K562 (cell line): Measurements from ENCODE around the gene RNASEH2C. TPM values are rescaled to one million over a fixed set of nuclear protein-coding genes. Genes with fewer than 3 reads are reported as not detected.
"Not testable (repeated sequence)": the region's sequence is repeated elsewhere in the genome, so short reads cannot be mapped to it uniquely, and the experiment has no call there.

ENCODE experiments used
- ATF1 ChIP-seq, 2 experiments: fragments of 450-650 bp in 1 of 2; IDR thresholded peaks; 2 replicates each; pipeline ENCODE4 v1.6.1; 2016; ENCODE audit warnings: missing compliant biosample characterization in 1 of 2, missing genetic modification characterization in 1 of 2
- ATF7 ChIP-seq: fragments of 450-650 bp; IDR thresholded peaks from 2 replicates; pipeline ENCODE4 v1.7.1; 2014; ENCODE audit warnings: mild to moderate bottlenecking, moderate library complexity
- CXXC5 ChIP-seq: fragments of 250-450 bp; sonication (Bioruptor Pico); IDR thresholded peaks from 2 replicates; pipeline ENCODE4 v1.8.0; 2022; ENCODE audit warnings: inconsistent platforms, mild to moderate bottlenecking, moderate library complexity
- L3MBTL2 ChIP-seq: fragments of 450-650 bp; IDR thresholded peaks from 2 replicates; pipeline ENCODE4 v1.6.1; 2016; ENCODE audit warnings: mild to moderate bottlenecking, moderate library complexity
- MGA ChIP-seq: fragments of 450-650 bp; IDR thresholded peaks from 2 replicates; pipeline ENCODE4 v1.6.1; 2016; ENCODE audit warnings: mild to moderate bottlenecking, moderate library complexity
- RFX1 ChIP-seq: fragments of 450-650 bp; IDR thresholded peaks from 2 replicates; pipeline ENCODE4 v1.6.1; 2016; ENCODE audit warnings: mild to moderate bottlenecking, moderate library complexity
- SMAD4 ChIP-seq: fragments of 250-450 bp; sonication (Bioruptor Pico); conservative IDR thresholded peaks from 2 replicates; pipeline ENCODE4 v1.8.0; 2021; ENCODE audit warnings: inconsistent platforms, mild to moderate bottlenecking, moderate library complexity
- STAG1 ChIP-seq: sonication (generic); formaldehyde crosslinking; IDR thresholded peaks from 2 replicates; pipeline ENCODE4 v1.5.0; 2020; ENCODE audit warnings: missing genetic modification reagents, borderline replicate concordance
- polyA plus RNA-seq, 8 experiments: library from polyadenylated mRNA; depleted of rRNA in 4 of 8; stranded (reverse) in 5 of 8; unstranded in 3 of 8; fragments of >200 nt; fragmentation: Nextera tagmentation in 2 of 8; fragmentation: Illumina TruSeq in 1 of 8; extraction: Ambion mirVana in 2 of 8; extraction: Trizol in 1 of 8; gene quantifications; 2 replicates each; pipeline versions ENCODE4 v1.2.1 to v1.2.3, GENCODE V29; 2011 to 2014; ENCODE audit warnings: inconsistent platforms in 1 of 8, missing spikeins in 1 of 8
- total RNA-seq, 7 experiments: library from RNA; depleted of rRNA in 6 of 7; stranded (reverse); fragments of >200 nt in 6 of 7; fragmentation: Illumina TruSeq in 2 of 7; extraction: Trizol in 2 of 7; gene quantifications; 2 replicates each; pipeline versions ENCODE4 v1.2.1 to v1.2.3, GENCODE V29; 2011 to 2021; ENCODE audit warnings: low replicate concordance in 1 of 7

RNASEH2C gene
- total and polyA plus RNA-seq, 9 of the 15 experiments (the other 6 are each of a cell fraction or from before 2014, with no cell fraction given) = 5.4 to 78.2 (median 15.6) TPM

GRCh38 chr11:65706303-65706763 lies 14.3 kb downstream of the RNASEH2C start (continued):
- TF ChIP-seq MGA = 0 out of 2 replicates have a peak, but pooled peaks have one; percentile 35
- TF ChIP-seq RFX1 = peak; percentile 48
- peak; percentile 31; the same call in 1 of the 2 replicates for TF ChIP-seq L3MBTL2
- TF ChIP-seq ATF1 (CRISPR knock-in tag; IDR thresholded peaks at IDR 0.05) = not testable (repeated sequence)
- TF ChIP-seq ATF1 (tag; IDR thresholded peaks at IDR 0.05) = peak; percentile 31; the same call in 1 of the 2 replicates
- peak; percentile 20; the same call in 1 of the 2 replicates for TF ChIP-seq CXXC5 (CRISPR knock-in tag)
- TF ChIP-seq STAG1 = peak; percentile 15; the same call in 1 of the 2 replicates
- peak; percentile 44; the same call in 1 of the 2 replicates for TF ChIP-seq SMAD4 (CRISPR knock-in tag)
- peak; percentile 53; the same call in 1 of the 2 replicates for TF ChIP-seq ATF7
